Measurements from ENCODE around the gene TMOD3. TPM values are rescaled to one million over a fixed set of nuclear protein-coding genes. Genes with fewer than 3 reads are reported as not detected.
A peak's percentile ranks its signal among the peaks of the same experiment; 100 is the strongest.

The TMOD3 gene
- total RNA-seq, 1 donor, result 100 TPM

GRCh38 chr15:51924156-51925068 lies 95.0 kb downstream of the TMOD3 start:
- no peak for TF ChIP-seq CTCF (IDR thresholded peaks at IDR 0.05; ENCODE audit: insufficient read depth, low read depth, low read length)
- no peak overlapping the region for H3K4me3 ChIP-seq (ENCODE audit: low read depth, low read length)
- no peak for DNase-seq (ENCODE audit: low read depth)

GRCh38 chr15:51926809-51927208 lies 97.4 kb downstream of the TMOD3 start:
- DNase-seq (ENCODE audit: low read depth), result no peak
- no peak overlapping the region for H3K4me3 ChIP-seq (ENCODE audit: low read depth, low read length)
- no peak for TF ChIP-seq CTCF (IDR thresholded peaks at IDR 0.05; ENCODE audit: insufficient read depth, low read depth, low read length)

- no peak overlapping the region for H3K4me3 ChIP-seq (ENCODE audit: low read depth, low read length)
- no peak for DNase-seq (ENCODE audit: low read depth)
- no peak for TF ChIP-seq CTCF (IDR thresholded peaks at IDR 0.05; ENCODE audit: insufficient read depth, low read depth, low read length)
Measured at GRCh38 chr15:51931016-51931415, 101.6 kb downstream of the TMOD3 start.

GRCh38 chr15:51931638-51932037 lies 102.2 kb downstream of the TMOD3 start:
- no peak for TF ChIP-seq CTCF (IDR thresholded peaks at IDR 0.05; ENCODE audit: insufficient read depth, low read depth, low read length)
- H3K4me3 ChIP-seq (ENCODE audit: low read depth, low read length), result no peak overlapping the region
- peak; percentile 49 for DNase-seq (ENCODE audit: low read depth)

- no peak for TF ChIP-seq CTCF (IDR thresholded peaks at IDR 0.05; ENCODE audit: insufficient read depth, low read depth, low read length)
- H3K4me3 ChIP-seq (ENCODE audit: low read depth, low read length), result no peak overlapping the region
- DNase-seq (ENCODE audit: low read depth), result peak; percentile 10
Measured at GRCh38 chr15:51932161-51932560, 102.7 kb downstream of the TMOD3 start.

GRCh38 chr15:51935466-51936104 lies 106.1 kb downstream of the TMOD3 start:
- DNase-seq (ENCODE audit: low read depth), result no peak
- TF ChIP-seq CTCF (IDR thresholded peaks at IDR 0.05; ENCODE audit: insufficient read depth, low read depth, low read length), result no peak

More at GRCh38 chr15:51935466-51936104, 106.1 kb downstream of the TMOD3 start:
- H3K4me3 ChIP-seq (ENCODE audit: low read depth, low read length), result no peak overlapping the region
